H1 (cell line): ENCODE results near the gene NSUN6.

ENCODE experiments used
- EZH2 ChIP-seq: fragments of 200-600 bp; sonication (generic); IDR thresholded peaks from 2 replicates; pipeline ENCODE4 v1.7.1; 2012; ENCODE audit warnings: low read depth, mild to moderate bottlenecking, moderate library complexity, low read length, inconsistent platforms; ENCODE audit not compliant: severe bottlenecking
- KDM1A ChIP-seq: fragments of 200-600, 300-600 bp; sonication (generic); IDR thresholded peaks from 2 replicates; pipeline ENCODE4 v1.7.1; 2016; ENCODE audit warnings: mild to moderate bottlenecking, low read length, borderline replicate concordance
- MAFK ChIP-seq: IDR thresholded peaks from 2 replicates; pipeline ENCODE4 v1.6.1; 2012; ENCODE audit warnings: low read depth, mild to moderate bottlenecking, improper control_type of control experiment, low read length
- POLR2A ChIP-seq, 2 experiments: IDR thresholded peaks; 1 replicate in 1 of 2; 2 replicates in 1 of 2; pipeline ENCODE4 v1.6.1; 2011; ENCODE audit warnings: low read depth in 2 of 2, low read length in 2 of 2, mild to moderate bottlenecking in 2 of 2; ENCODE audit errors: control extremely low read depth in 1 of 2
- POLR2AphosphoS5 ChIP-seq: IDR thresholded peaks from 2 replicates; pipeline ENCODE4 v1.6.1; 2011; ENCODE audit warnings: low read depth, low read length
- TEAD4 ChIP-seq: IDR thresholded peaks from 2 replicates; pipeline ENCODE4 v1.6.1; 2012; ENCODE audit warnings: low read depth, low read length, inconsistent platforms, mixed read lengths
- ZNF274 ChIP-seq: IDR thresholded peaks from 2 replicates; pipeline ENCODE4 v1.7.0; 2012; ENCODE audit warnings: low read length, borderline replicate concordance; ENCODE audit errors: extremely low read depth
- TF ChIP-seq, protein P1 (sequence below), 3 experiments: IDR thresholded peaks; 1 replicate in 2 of 3; 2 replicates in 1 of 3; pipeline versions ENCODE4 v1.5.1 to v1.6.1; 2011; ENCODE audit warnings: low read length in 3 of 3, mild to moderate bottlenecking in 3 of 3, inconsistent platforms in 2 of 3, low read depth in 1 of 3, moderate library complexity in 1 of 3; ENCODE audit not compliant: insufficient read depth in 1 of 3; ENCODE audit errors: control extremely low read depth in 1 of 3

GRCh38 chr10:18619016-18619415 lies 32.4 kb downstream of the NSUN6 start:
- TF ChIP-seq, protein P1, sequence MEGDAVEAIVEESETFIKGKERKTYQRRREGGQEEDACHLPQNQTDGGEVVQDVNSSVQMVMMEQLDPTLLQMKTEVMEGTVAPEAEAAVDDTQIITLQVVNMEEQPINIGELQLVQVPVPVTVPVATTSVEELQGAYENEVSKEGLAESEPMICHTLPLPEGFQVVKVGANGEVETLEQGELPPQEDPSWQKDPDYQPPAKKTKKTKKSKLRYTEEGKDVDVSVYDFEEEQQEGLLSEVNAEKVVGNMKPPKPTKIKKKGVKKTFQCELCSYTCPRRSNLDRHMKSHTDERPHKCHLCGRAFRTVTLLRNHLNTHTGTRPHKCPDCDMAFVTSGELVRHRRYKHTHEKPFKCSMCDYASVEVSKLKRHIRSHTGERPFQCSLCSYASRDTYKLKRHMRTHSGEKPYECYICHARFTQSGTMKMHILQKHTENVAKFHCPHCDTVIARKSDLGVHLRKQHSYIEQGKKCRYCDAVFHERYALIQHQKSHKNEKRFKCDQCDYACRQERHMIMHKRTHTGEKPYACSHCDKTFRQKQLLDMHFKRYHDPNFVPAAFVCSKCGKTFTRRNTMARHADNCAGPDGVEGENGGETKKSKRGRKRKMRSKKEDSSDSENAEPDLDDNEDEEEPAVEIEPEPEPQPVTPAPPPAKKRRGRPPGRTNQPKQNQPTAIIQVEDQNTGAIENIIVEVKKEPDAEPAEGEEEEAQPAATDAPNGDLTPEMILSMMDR (IDR thresholded peaks at IDR 0.05; ENCODE audit: control extremely low read depth in 1 of 3, insufficient read depth in 1 of 3, low read depth in 1 of 3, low read length in 3 of 3): no peak
- TF ChIP-seq POLR2AphosphoS5 (no peak), POLR2A (IDR thresholded peaks at IDR 0.05; ENCODE audit: control extremely low read depth in 1 of 2, low read depth in 2 of 2, low read length in 2 of 2) (no peak), MAFK (no peak), EZH2 (no peak), KDM1A (no peak), TEAD4 (no peak), ZNF274 (no peak)
